Fibroblast of mammary gland (primary cell): ENCODE measurements around the gene RGCC.

Experiments used
- DNase-seq: peaks from one replicate; pipeline ENCODE4 v3.0.0-alpha.2; 2010; ENCODE audit warnings: low read depth
- H3K4me3 ChIP-seq: 2 replicates; pipeline ENCODE4 v1.5.1; 2011; ENCODE audit warnings: low read depth, mild to moderate bottlenecking, low read length, moderate library complexity; ENCODE audit not compliant: control insufficient read depth
- CTCF ChIP-seq: conservative IDR thresholded peaks from 2 replicates; pipeline ENCODE4 v1.5.1; 2011; ENCODE audit warnings: low read depth, low read length, inconsistent platforms; ENCODE audit not compliant: control insufficient read depth, insufficient read depth

Gene RGCC

GRCh38 chr13:41487222-41487621 lies 29.9 kb downstream of the RGCC start:
- no peak overlapping the region for H3K4me3 ChIP-seq
- DNase-seq: no peak
- no peak for TF ChIP-seq CTCF

GRCh38 chr13:41488124-41488523 lies 30.8 kb downstream of the RGCC start:
- TF ChIP-seq CTCF: no peak
- no peak for DNase-seq
- H3K4me3 ChIP-seq: no peak overlapping the region

GRCh38 chr13:41490371-41491015 lies 33.1 kb downstream of the RGCC start:
- no peak for DNase-seq
- H3K4me3 ChIP-seq: no peak overlapping the region

GRCh38 chr13:41491436-41491835 lies 34.1 kb downstream of the RGCC start:
- no peak for TF ChIP-seq CTCF
- no peak overlapping the region for H3K4me3 ChIP-seq
- DNase-seq: no peak

More at GRCh38 chr13:41490371-41491015, 33.1 kb downstream of the RGCC start:
- TF ChIP-seq CTCF: no peak

GRCh38 chr13:41492432-41493260 lies 35.3 kb downstream of the RGCC start:
- no peak overlapping the region for H3K4me3 ChIP-seq
- no peak for TF ChIP-seq CTCF
- no peak for DNase-seq

- no peak for DNase-seq
- TF ChIP-seq CTCF: no peak
- no peak overlapping the region for H3K4me3 ChIP-seq
Measured at GRCh38 chr13:41494202-41494601, 36.9 kb downstream of the RGCC start.
